HG02970 (cell line): Measurements from ENCODE around the gene KLHL12.

Source experiments
- ATAC-seq: cut with Tn5 transposase; IDR thresholded peaks from one replicate; pipeline ENCODE4 v1.9.1; 2021; ENCODE audit warnings: mild to moderate bottlenecking, moderate library complexity, moderate number of reproducible peaks; ENCODE audit not compliant: unreplicated experiment, low FRiP score

Gene KLHL12

GRCh38 chr1:202888531-202889360 lies 38.3 kb downstream of the KLHL12 start, which contains the start of gene RABIF:
Gene RABIF (minus strand): TSS chr1:202889149. CDS start chr1:202889098, 51 bp downstream.
- peak; percentile 88 for ATAC-seq

GRCh38 chr1:202888221-202888530 lies 38.9 kb downstream of the KLHL12 start:
- ATAC-seq: no peak

GRCh38 chr1:202880961-202881460 lies 46.0 kb downstream of the KLHL12 start:
- ATAC-seq: no peak

DNA sequence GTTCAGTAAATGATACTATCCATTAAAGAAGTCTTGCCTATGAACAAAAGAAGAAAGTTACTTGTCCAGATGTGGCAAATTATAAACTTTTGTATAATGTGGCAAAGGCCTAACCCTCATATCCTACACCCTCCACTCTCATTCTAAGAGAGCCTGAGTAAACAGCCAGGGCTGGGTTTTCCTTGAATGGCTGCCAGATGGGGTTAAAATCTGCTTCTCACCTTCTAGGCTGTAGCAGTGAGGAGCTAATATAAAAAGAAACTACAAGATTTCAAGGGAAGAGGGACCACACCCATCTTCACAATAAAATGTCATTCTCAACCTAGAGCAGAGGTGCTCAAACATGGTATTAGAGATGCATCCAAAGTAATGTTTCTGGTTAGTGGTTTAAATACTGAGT lies 47.0 kb downstream of the KLHL12 start:
- ATAC-seq: no peak

DNA sequence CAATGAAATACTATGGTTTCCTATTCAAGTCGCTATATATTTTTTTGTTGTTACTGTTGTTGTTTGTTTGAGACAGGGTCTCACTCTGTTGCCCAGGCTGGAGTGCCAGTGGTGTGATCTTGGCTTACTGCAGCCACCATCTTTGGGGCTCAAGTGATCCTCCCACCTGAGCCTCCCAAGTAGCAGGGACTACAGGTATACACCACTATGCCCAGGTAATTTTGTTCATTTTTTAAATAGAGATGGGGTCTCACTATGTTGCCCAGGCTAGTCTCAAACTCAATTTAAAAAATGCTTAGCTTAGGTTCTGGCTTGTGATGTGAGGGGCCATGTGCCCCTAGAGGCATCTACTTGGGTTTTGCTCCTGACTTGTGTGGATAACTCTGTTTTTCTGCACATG lies 47.9 kb downstream of the KLHL12 start:
- ATAC-seq: no peak

DNA sequence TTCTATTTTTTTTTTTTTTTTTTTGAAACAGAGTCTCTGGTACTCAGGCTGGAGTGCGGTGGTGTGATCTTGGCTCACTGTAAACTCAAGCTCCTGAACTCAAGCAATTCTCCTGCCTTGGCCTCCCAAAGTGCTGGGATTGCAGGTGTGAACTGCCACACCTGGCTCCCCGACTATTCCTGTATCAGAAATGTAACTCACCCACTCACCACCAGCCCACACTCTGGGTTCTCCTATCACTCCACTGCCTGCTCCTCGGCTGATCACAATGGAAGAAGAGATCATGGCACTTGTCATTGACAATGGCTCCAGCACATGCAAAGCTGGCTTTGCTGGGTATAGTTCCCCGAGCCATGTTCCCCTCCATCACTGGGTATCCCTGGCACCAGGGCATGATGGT lies 54.0 kb downstream of the KLHL12 start:
- no peak for ATAC-seq

DNA sequence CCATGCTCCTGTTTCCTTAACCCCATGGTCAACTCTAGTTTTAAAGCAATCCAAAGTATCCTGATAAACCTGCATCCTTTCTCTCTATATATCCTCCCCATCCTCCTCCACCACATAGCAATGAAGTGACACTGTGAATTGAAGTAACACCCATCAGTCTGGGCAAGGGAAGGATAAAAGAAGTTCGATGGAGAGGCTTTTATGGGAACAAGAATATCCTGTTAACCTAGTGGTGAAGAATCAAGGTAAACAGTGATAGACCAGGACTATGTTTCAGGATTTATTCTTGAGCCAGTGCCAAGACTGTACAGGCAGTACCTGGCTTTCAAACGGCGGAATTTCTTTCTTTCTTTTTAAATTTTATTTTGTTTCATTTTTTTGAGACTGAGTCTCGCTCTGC lies 55.7 kb downstream of the KLHL12 start:
- ATAC-seq: no peak

DNA sequence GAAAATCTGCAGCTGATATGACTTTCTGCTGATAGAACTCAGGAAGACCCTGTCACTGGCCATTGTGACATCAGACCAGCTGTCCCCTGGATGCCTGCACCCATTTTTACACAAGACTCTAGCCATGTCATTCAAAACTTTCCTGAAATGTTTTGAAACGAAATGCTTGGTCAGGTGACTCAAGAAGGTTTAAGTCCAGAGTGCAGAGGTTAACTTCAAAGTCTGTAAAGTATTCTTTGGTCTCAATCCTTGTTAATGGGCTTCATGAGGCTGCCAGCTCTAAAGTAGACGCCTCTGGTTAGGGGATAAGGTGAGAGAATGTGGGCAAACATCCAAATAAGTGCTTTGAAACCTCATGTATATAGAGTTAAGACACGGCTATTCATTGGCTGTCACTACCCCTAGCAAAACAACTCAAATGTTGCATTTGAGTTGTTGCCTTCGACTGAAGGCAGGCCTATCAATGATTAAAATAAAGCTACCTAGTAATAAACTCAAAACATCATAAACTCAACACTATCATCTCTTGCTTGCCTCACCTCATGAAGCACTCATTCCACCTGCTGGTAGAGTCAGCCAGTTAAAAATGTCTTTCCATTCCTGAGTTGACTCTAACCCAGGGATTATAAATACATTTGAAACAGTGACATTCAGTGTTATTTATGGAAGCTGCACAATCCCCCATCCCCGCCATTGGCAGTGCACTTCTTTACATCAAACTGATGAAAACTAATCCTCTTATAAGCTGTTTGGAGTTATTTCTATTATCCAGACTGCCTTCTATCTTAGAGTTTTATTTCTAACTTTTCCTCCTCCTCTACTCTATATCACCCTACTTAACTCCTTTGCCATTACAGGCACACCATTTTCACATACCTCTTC lies 64.1 kb downstream of the KLHL12 start:
- no peak for ATAC-seq

- peak; percentile 55 for ATAC-seq
These were observed 65.5 kb downstream of the KLHL12 start for GRCh38 chr1:202861420-202862132.

- peak; percentile 33 for ATAC-seq
These were observed 66.2 kb downstream of the KLHL12 start for GRCh38 chr1:202860744-202861419.

DNA sequence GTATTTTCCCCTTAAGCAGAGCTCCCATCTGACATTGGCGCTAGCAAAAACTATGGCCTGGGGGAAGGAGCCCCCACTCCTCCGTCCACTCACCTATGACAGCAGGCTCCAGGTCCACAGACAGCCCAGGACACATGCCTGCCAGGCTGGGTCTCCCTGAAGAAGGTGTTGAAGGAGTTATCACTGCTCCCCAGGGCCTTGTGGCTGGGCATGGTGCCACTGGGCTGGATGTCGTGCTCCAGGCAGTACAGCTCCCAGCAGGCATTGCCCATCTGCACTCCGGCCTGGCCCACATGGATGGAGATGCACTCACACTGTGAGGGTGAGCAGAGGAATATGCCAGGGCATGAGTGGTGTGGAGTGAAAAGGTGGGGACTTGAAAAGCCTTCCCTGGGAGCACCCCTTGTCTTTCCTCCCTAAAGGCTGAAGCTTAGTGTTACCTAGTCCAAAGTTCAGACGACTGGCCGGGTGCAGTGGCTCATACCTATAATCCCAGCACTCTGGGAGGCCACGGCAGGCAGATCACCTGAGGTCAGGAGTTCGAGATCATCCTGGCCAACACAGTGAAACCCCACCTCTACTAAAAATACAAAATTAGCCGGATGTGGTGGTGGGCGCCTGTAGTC lies 68.1 kb downstream of the KLHL12 start:
- no peak for ATAC-seq

DNA sequence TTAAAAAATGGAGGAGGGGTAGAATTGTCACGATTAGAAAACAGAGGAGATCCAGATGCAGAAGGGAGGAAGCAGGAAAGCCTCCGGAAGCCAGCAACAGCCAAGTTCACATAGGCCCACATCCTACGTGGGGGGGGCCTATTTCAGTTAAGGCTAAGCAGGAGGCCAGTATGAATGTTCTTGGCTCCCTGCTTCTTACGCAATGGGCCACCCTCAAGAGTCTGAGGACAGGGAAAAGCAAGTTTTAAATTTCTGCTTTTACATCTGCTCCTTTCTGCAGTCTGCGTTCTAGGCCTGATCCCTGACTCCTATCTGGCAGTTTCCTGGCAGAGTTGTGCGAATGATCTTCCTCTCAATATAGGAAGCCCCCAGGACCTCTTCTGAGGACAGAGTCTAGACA lies 68.7 kb downstream of the KLHL12 start:
- ATAC-seq: no peak

GRCh38 chr1:202857136-202857610 lies 69.9 kb downstream of the KLHL12 start:
- ATAC-seq: no peak

DNA sequence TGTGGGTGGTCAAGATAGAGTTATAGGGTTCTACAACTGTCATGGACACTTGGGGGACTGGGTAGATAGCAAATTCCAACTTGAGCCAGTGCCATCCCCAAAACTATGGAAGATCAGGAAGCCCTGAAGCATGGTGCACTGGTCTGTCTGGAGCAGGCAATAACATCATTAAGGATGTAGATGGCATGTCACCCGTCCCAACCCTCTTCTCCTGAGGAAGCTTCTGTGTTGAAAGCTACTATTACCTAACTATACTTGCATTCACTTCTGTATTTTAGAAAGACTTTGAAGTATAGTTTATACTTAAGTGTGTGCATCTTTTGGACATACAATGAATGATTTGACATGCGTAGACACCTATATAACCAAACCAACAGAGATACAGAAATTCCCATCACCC lies 71.0 kb downstream of the KLHL12 start:
- ATAC-seq: no peak

GRCh38 chr1:202854787-202855186 lies 72.2 kb downstream of the KLHL12 start:
- no peak for ATAC-seq

GRCh38 chr1:202852163-202852904 lies 74.7 kb downstream of the KLHL12 start:
- no peak for ATAC-seq

- ATAC-seq: no peak
These were observed 76.3 kb downstream of the KLHL12 start for GRCh38 chr1:202850593-202851362.

- ATAC-seq: no peak
These were observed 78.9 kb downstream of the KLHL12 start for GRCh38 chr1:202848191-202848542.
